ENCODE measurements around the gene CMKLR1.

- TF ChIP-seq CTCF (IDR thresholded peaks at IDR 0.05): no peak
- TF ChIP-seq EZH2 (IDR thresholded peaks at IDR 0.05; ENCODE audit: borderline replicate concordance, insufficient read depth, low read depth, low read length, poor library complexity, severe bottlenecking): no peak
Observed at GRCh38 chr12:108282160-108282559, 57.0 kb downstream of the CMKLR1 start.

All from B cell (primary cell).